HCT116 (cell line): ENCODE data around the gene PELI3. TPM values are rescaled to one million over a fixed set of nuclear protein-coding genes. Genes with fewer than 3 reads are reported as not detected.

Experiments
- ATAC-seq: fragments of 200-7000 bp; cut with Tn5 transposase; 2 replicates; pipeline ENCODE4 v1.9.1; 2020; ENCODE audit warnings: mild to moderate bottlenecking, moderate library complexity
- BruUV-seq: library from RNA; stranded (reverse); fragments of 400-500 nt; replicated peaks from 2 replicates; lab custom pipeline; 2021; lab: Mats Ljungman, UMichigan
- CTCF ChIA-PET: fragments of 300-600 bp; sonication (Branson Sonifier 250); formaldehyde crosslinking; loops from one replicate; lab custom pipeline; 2021; ENCODE audit warnings: antibody characterized with exemption; lab: Charles Lee
- POLR2A ChIA-PET: fragments of 300-600, 350-600 bp; sonication (Branson Sonifier 250); formaldehyde crosslinking; loops from one replicate; lab custom pipeline; 2021; ENCODE audit warnings: antibody characterized with exemption; lab: Charles Lee
- RAD21 ChIA-PET, 2 experiments: fragments of 300-600 bp; sonication (Branson Sonifier 250); formaldehyde crosslinking; loops; one replicate each; lab custom pipeline; 2023; ENCODE audit warnings: low total read pairs in 2 of 2; ENCODE audit not compliant: uncharacterized antibody in 2 of 2, unreplicated experiment in 2 of 2, low non-redundant PET in 1 of 2; lab: Charles Lee
- DNase-seq: peaks from one replicate; pipeline ENCODE4 v3.0.0-alpha.2; 2010; ENCODE audit warnings: low read depth, low spot score
- H2AFZ ChIP-seq: fragments of 200-600 bp; shearing (Covaris generic), sonication (generic); 2 replicates; pipeline ENCODE4 v1.6.1; 2017; ENCODE audit warnings: low read depth, mixed run types, mixed read lengths, antibody characterized with exemption, low read length; ENCODE audit not compliant: poor library complexity, severe bottlenecking
- H3K27ac ChIP-seq: 2 replicates; pipeline ENCODE4 v1.5.1; 2012; ENCODE audit warnings: low read depth, low read length
- H3K27me3 ChIP-seq: fragments of 200-600 bp; sonication (generic); 2 replicates; pipeline ENCODE4 v1.6.1; 2016; ENCODE audit warnings: mixed run types, low read length, mixed read lengths; ENCODE audit not compliant: insufficient read depth
- H3K36me3 ChIP-seq, 2 experiments: fragments of 200-500 bp in 1 of 2; fragments of 200-600 bp in 1 of 2; sonication (Bioruptor generic) in 1 of 2; sonication (generic) in 1 of 2; 2 replicates each; pipeline versions ENCODE4 v1.5.1 to v1.6.1; 2014 to 2016; ENCODE audit warnings: low read length in 2 of 2, inconsistent platforms in 1 of 2, mixed read lengths in 1 of 2, mixed run types in 1 of 2; ENCODE audit not compliant: insufficient read depth in 2 of 2, control insufficient read depth in 1 of 2
- H3K4me1 ChIP-seq, 2 experiments: fragments of 200-600 bp in 1 of 2; sonication (generic) in 1 of 2; 2 replicates each; pipeline versions ENCODE4 v1.5.1 to v1.6.1; 2012 to 2017; ENCODE audit warnings: low read length in 2 of 2, inconsistent platforms in 1 of 2, mild to moderate bottlenecking in 1 of 2, mixed read lengths in 1 of 2, mixed run types in 1 of 2, moderate library complexity in 1 of 2; ENCODE audit not compliant: insufficient read depth in 2 of 2, control insufficient read depth in 1 of 2
- H3K4me2 ChIP-seq: fragments of 200-600 bp; sonication (generic); 2 replicates; pipeline ENCODE4 v1.6.1; 2017; ENCODE audit warnings: mixed run types, low read length, mixed read lengths
- H3K4me3 ChIP-seq, 2 experiments: fragments of 200-600 bp in 1 of 2; sonication (generic) in 1 of 2; replicated peaks in 1 of 2; 2 replicates each; pipeline ENCODE4 v1.5.1; 2011 to 2016; ENCODE audit warnings: low read length in 2 of 2, control low read depth in 1 of 2, low read depth in 1 of 2, mild to moderate bottlenecking in 1 of 2, mixed read lengths in 1 of 2, mixed run types in 1 of 2
- H3K79me2 ChIP-seq: fragments of 200-600 bp; sonication (generic); 2 replicates; pipeline ENCODE4 v1.6.1; 2017; ENCODE audit warnings: mild to moderate bottlenecking, mixed run types, low read length, moderate library complexity, mixed read lengths; ENCODE audit not compliant: insufficient read depth
- H3K9ac ChIP-seq: fragments of 200-600 bp; sonication (generic); 2 replicates; pipeline ENCODE4 v1.6.1; 2016; ENCODE audit warnings: low read length, mixed read lengths
- H3K9me2 ChIP-seq: fragments of 200-600 bp; sonication (generic), shearing (Covaris generic); 2 replicates; pipeline ENCODE4 v1.6.1; 2017; ENCODE audit warnings: mixed run types, mild to moderate bottlenecking, moderate library complexity; ENCODE audit not compliant: insufficient read depth
- H3K9me3 ChIP-seq, 2 experiments: fragments of 200-500 bp in 1 of 2; fragments of 200-600 bp in 1 of 2; sonication (Bioruptor generic) in 1 of 2; sonication (generic) in 1 of 2; 2 replicates each; pipeline ENCODE4 v1.6.1; 2014 to 2017; ENCODE audit warnings: low read length in 2 of 2, mixed read lengths in 2 of 2, inconsistent platforms in 1 of 2, low read depth in 1 of 2, mild to moderate bottlenecking in 1 of 2, mixed run types in 1 of 2, moderate library complexity in 1 of 2; ENCODE audit not compliant: control insufficient read depth in 1 of 2, insufficient read depth in 1 of 2
- H4K20me1 ChIP-seq: fragments of 200-600 bp; sonication (generic), shearing (Covaris generic); 2 replicates; pipeline ENCODE4 v1.6.1; 2017; ENCODE audit warnings: mixed run types, mild to moderate bottlenecking, moderate library complexity; ENCODE audit not compliant: insufficient read depth
- CTCF ChIP-seq, 3 experiments: fragments of 200-600 bp in 1 of 3; sonication (generic) in 1 of 3; IDR thresholded peaks in 2 of 3; conservative IDR thresholded peaks in 1 of 3; 2 replicates each; pipeline ENCODE4 v1.5.1; 2012 to 2017; ENCODE audit warnings: low read depth in 2 of 3, low read length in 2 of 3, antibody characterized with exemption in 1 of 3, borderline replicate concordance in 1 of 3, control low read depth in 1 of 3, mild to moderate bottlenecking in 1 of 3, mixed read lengths in 1 of 3, mixed run types in 1 of 3, moderate library complexity in 1 of 3; ENCODE audit not compliant: insufficient read depth in 1 of 3
- EGR1 ChIP-seq: IDR thresholded peaks from 2 replicates; pipeline ENCODE4 v1.6.1; 2012; ENCODE audit warnings: low read depth
- ELF1 ChIP-seq: IDR thresholded peaks from 2 replicates; pipeline ENCODE4 v1.6.1; 2012; ENCODE audit warnings: low read depth, borderline replicate concordance
- FOSL1 ChIP-seq: IDR thresholded peaks from 2 replicates; pipeline ENCODE4 v1.6.1; 2012; ENCODE audit warnings: low read depth
- MAX ChIP-seq: IDR thresholded peaks from 2 replicates; pipeline ENCODE4 v1.6.1; 2012
- POLR2AphosphoS5 ChIP-seq: IDR thresholded peaks from 2 replicates; pipeline ENCODE4 v1.6.1; 2011; ENCODE audit warnings: mild to moderate bottlenecking, low read depth, low read length, moderate library complexity
- RAD21 ChIP-seq: IDR thresholded peaks from 2 replicates; pipeline ENCODE4 v1.6.1; 2012; ENCODE audit warnings: low read depth, mild to moderate bottlenecking
- REST ChIP-seq: IDR thresholded peaks from 2 replicates; pipeline ENCODE4 v1.6.1; 2012; ENCODE audit warnings: low read depth
- SP1 ChIP-seq: IDR thresholded peaks from 2 replicates; pipeline ENCODE4 v1.6.1; 2012; ENCODE audit warnings: low read depth
- SRF ChIP-seq: IDR thresholded peaks from 2 replicates; pipeline ENCODE4 v1.6.1; 2012; ENCODE audit warnings: low read depth
- YY1 ChIP-seq: IDR thresholded peaks from 2 replicates; pipeline ENCODE4 v1.6.1; 2011; ENCODE audit warnings: low read length, low read depth, moderate library complexity, mild to moderate bottlenecking; ENCODE audit not compliant: insufficient replicate concordance; ENCODE audit errors: extremely low read depth
- ZBTB33 ChIP-seq: IDR thresholded peaks from 2 replicates; pipeline ENCODE4 v1.6.1; 2011; ENCODE audit warnings: mild to moderate bottlenecking, low read length, moderate library complexity; ENCODE audit not compliant: insufficient replicate concordance; ENCODE audit errors: extremely low read depth
- intact Hi-C: fragments of 100-400 bp; cut with micrococcal nuclease; formaldehyde crosslinking; loops from 2 replicates; pipeline ENCODE4 v1.10.0; 2022
- total RNA-seq: library from RNA; stranded (reverse); gene quantifications from one replicate; pipeline ENCODE4 v1.2.1, GENCODE V29; 2021; ENCODE audit not compliant: unreplicated experiment

Gene PELI3
- total RNA-seq, 1 experiment from 2014 or later: 12.8 TPM

GRCh38 chr11:66462010-66462409 lies 4.7 kb upstream of the PELI3 start:
- BruUV-seq: no TSS peak
- Histone ChIP-seq H2AFZ (no peak overlapping the region), H3K36me3 (no peaks in the 10 kb centered on the region), H3K27me3 (no peaks in the 10 kb centered on the region), H3K79me2 (no peaks in the 10 kb centered on the region), H3K9ac (no peak overlapping the region), H3K27ac (no peak overlapping the region), H3K9me3 (peaks cover 6 to 7% of the 10 kb centered on the region in 2 experiments; a peak in 1 of 4 replicates), H3K4me1 (peaks cover 3 to 10% of the 10 kb centered on the region in 2 experiments), H3K4me3 (no peak overlapping the region), H4K20me1 (no peaks in the 10 kb centered on the region), H3K9me2 (no peaks in the 10 kb centered on the region), H3K4me2 (no peak overlapping the region)
- intact Hi-C loops: no loop called here
- ChIA-PET CTCF (no interaction called here), RAD21 (no interaction called here), POLR2A (interaction anchor here (1.2 kb wide), 1 partner anchor 18 kb away, joined by 3 read pairs; the partner anchor contains the start of gene DPP3)
- no peak for DNase-seq
- no peak for TF ChIP-seq SRF
- no peak for TF ChIP-seq ZBTB33
- no peak for TF ChIP-seq REST
- no peak for TF ChIP-seq RAD21
- no peak for TF ChIP-seq MAX
- no peak for TF ChIP-seq POLR2AphosphoS5
- no peak for TF ChIP-seq CTCF (IDR thresholded peaks at IDR 0.05 in 2 of 3, conservative IDR thresholded peaks at IDR 0.05 in 1 of 3; ENCODE audit: borderline replicate concordance in 1 of 3, insufficient read depth in 1 of 3, low read depth in 2 of 3, low read length in 2 of 3)
- no peak for TF ChIP-seq ELF1
- no peak for TF ChIP-seq SP1
- no peak for TF ChIP-seq EGR1
- TF ChIP-seq YY1: no peak
- TF ChIP-seq FOSL1: no peak
- no peak for ATAC-seq
